Measurements from ENCODE around the gene DLX1. TPM values are rescaled to one million over a fixed set of nuclear protein-coding genes. Genes with fewer than 3 reads are reported as not detected.

The DLX1 gene
- total RNA-seq, 4 donors from 2014 or later = 0.19 to 1.6 (median 0.44) TPM; not detected in 1

- no peaks in the 10 kb centered on the region for H3K36me3 ChIP-seq
- DNase-seq (ENCODE audit: low spot score in 2 of 2) = peak in 1 of 2 donors; percentile 86
- TF ChIP-seq POLR2AphosphoS5 (IDR thresholded peaks at IDR 0.05) (no peak), EP300 (IDR thresholded peaks at IDR 0.05) (no peak), POLR2A (IDR thresholded peaks at IDR 0.05) (no peak), CTCF (IDR thresholded peaks at IDR 0.05) (no peak)
- H3K27ac ChIP-seq = no peak overlapping the region
- under 1% methylated on average over 36 of the region's 76 CpGs for WGBS
- no peaks in the 10 kb centered on the region for H3K9me3 ChIP-seq
- peaks cover 58% of the 10 kb centered on the region for H3K4me1 ChIP-seq
- peak overlapping the region; percentile 59 for H3K4me3 ChIP-seq
- peaks cover 100% of the 10 kb centered on the region for H3K27me3 ChIP-seq
Observed at GRCh38 chr2:172084645-172085459, 455 bp upstream of the DLX1 start.

- Histone ChIP-seq H3K4me1 (peaks cover 54% of the 10 kb centered on the region), H3K9me3 (no peaks in the 10 kb centered on the region), H3K27ac (no peak overlapping the region), H3K27me3 (peaks cover 100% of the 10 kb centered on the region), H3K36me3 (no peaks in the 10 kb centered on the region), H3K4me3 (peak overlapping the region; percentile 59)
- no peak for TF ChIP-seq EP300 (IDR thresholded peaks at IDR 0.05)
- TF ChIP-seq CTCF (IDR thresholded peaks at IDR 0.05) = peak in 1 of 2 donors; percentile 26
- TF ChIP-seq POLR2AphosphoS5 (IDR thresholded peaks at IDR 0.05) = no peak
- DNase-seq (ENCODE audit: low spot score in 2 of 2) = no peak
- 10% methylated on average over 31 of the region's 54 CpGs for WGBS
Observed at GRCh38 chr2:172086241-172087206, 1.2 kb downstream of the DLX1 start.

- H3K4me1 ChIP-seq = peaks cover 51% of the 10 kb centered on the region
- WGBS = 32% methylated on average over 31 of the region's 31 CpGs
Observed at GRCh38 chr2:172087207-172087779, 2.0 kb downstream of the DLX1 start.

GRCh38 chr2:172087780-172088244 is 2.5 kb downstream of the DLX1 start:
- H3K36me3 ChIP-seq = no peaks in the 10 kb centered on the region
- peaks cover 100% of the 10 kb centered on the region for H3K27me3 ChIP-seq
- no peak for DNase-seq (ENCODE audit: low spot score in 2 of 2)
- peaks cover 46% of the 10 kb centered on the region for H3K4me1 ChIP-seq
- 24% methylated on average over 18 of the region's 23 CpGs for WGBS
- TF ChIP-seq POLR2AphosphoS5 (IDR thresholded peaks at IDR 0.05) (no peak), POLR2A (IDR thresholded peaks at IDR 0.05) (no peak), EP300 (IDR thresholded peaks at IDR 0.05) (no peak), CTCF (IDR thresholded peaks at IDR 0.05) (no peak)
- H3K4me3 ChIP-seq = no peak overlapping the region
- H3K27ac ChIP-seq = no peak overlapping the region
- no peaks in the 10 kb centered on the region for H3K9me3 ChIP-seq

More at GRCh38 chr2:172087207-172087779, 2.0 kb downstream of the DLX1 start:
- no peaks in the 10 kb centered on the region for H3K36me3 ChIP-seq
- TF ChIP-seq CTCF (IDR thresholded peaks at IDR 0.05) (no peak), EP300 (IDR thresholded peaks at IDR 0.05) (no peak), POLR2AphosphoS5 (IDR thresholded peaks at IDR 0.05) (no peak), POLR2A (IDR thresholded peaks at IDR 0.05) (no peak)
- peak overlapping the region; percentile 59 for H3K4me3 ChIP-seq
- peaks cover 100% of the 10 kb centered on the region for H3K27me3 ChIP-seq
- no peak for DNase-seq (ENCODE audit: low spot score in 2 of 2)
- no peaks in the 10 kb centered on the region for H3K9me3 ChIP-seq
- no peak overlapping the region for H3K27ac ChIP-seq
